Panc1 (cell line): ENCODE data around the gene ADAMTS15. TPM values are rescaled to one million over a fixed set of nuclear protein-coding genes. Genes with fewer than 3 reads are reported as not detected.

Experiments
- ATAC-seq: fragments of 200-7000 bp; cut with Tn5 transposase; 2 replicates; pipeline ENCODE4 v1.9.1; 2020; ENCODE audit warnings: mild to moderate bottlenecking, moderate library complexity
- BruUV-seq: library from RNA; stranded (reverse); fragments of 400-500 nt; replicated peaks from 2 replicates; lab custom pipeline; 2021; lab: Mats Ljungman, UMichigan
- CTCF ChIA-PET: fragments of 300-600 bp; sonication (Branson Sonifier 250); formaldehyde crosslinking; loops from one replicate; lab custom pipeline; 2022; ENCODE audit warnings: antibody characterized with exemption; lab: Charles Lee
- POLR2A ChIA-PET: fragments of 300-600 bp; sonication (Branson Sonifier 250); formaldehyde crosslinking; loops from one replicate; lab custom pipeline; 2022; ENCODE audit warnings: antibody characterized with exemption; lab: Charles Lee
- DNase-seq: peaks from one replicate; pipeline ENCODE4 v3.0.0-alpha.2; 2010; ENCODE audit warnings: low read depth, low spot score
- H3K27ac ChIP-seq: 2 replicates; pipeline ENCODE4 v1.5.1; 2011; ENCODE audit warnings: mild to moderate bottlenecking, low read length, inconsistent platforms
- H3K27me3 ChIP-seq: fragments of 200-500 bp; sonication (Bioruptor generic); 2 replicates; pipeline ENCODE4 v1.6.0; 2014; ENCODE audit warnings: low read length, inconsistent platforms; ENCODE audit not compliant: control insufficient read depth, insufficient read depth
- H3K36me3 ChIP-seq: fragments of 200-500 bp; sonication (Bioruptor generic); 2 replicates; pipeline ENCODE4 v1.5.1; 2014; ENCODE audit warnings: inconsistent platforms, mild to moderate bottlenecking, low read length, moderate library complexity; ENCODE audit not compliant: control insufficient read depth, insufficient read depth
- H3K4me1 ChIP-seq: 2 replicates; pipeline ENCODE4 v1.5.1; 2011; ENCODE audit warnings: inconsistent platforms, mild to moderate bottlenecking, low read length, moderate library complexity; ENCODE audit not compliant: control insufficient read depth, insufficient read depth
- H3K4me3 ChIP-seq, 2 experiments: 2 replicates each; pipeline ENCODE4 v1.5.1; 2011 to 2012; ENCODE audit warnings: low read depth in 2 of 2, low read length in 2 of 2, mild to moderate bottlenecking in 2 of 2, inconsistent platforms in 1 of 2, moderate library complexity in 1 of 2
- H3K9me3 ChIP-seq: fragments of 200-500 bp; sonication (Bioruptor generic); 2 replicates; pipeline ENCODE4 v1.5.1; 2014; ENCODE audit warnings: low read depth, mild to moderate bottlenecking, inconsistent platforms, low read length, moderate library complexity; ENCODE audit not compliant: control insufficient read depth, insufficient read depth
- POLR2AphosphoS5 ChIP-seq: IDR thresholded peaks from 2 replicates; pipeline ENCODE4 v1.6.1; 2012; ENCODE audit warnings: mild to moderate bottlenecking, low read depth, low read length, moderate library complexity
- SIN3A ChIP-seq: IDR thresholded peaks from 2 replicates; pipeline ENCODE4 v1.6.1; 2012; ENCODE audit warnings: low read depth, mild to moderate bottlenecking, low read length, moderate library complexity, borderline replicate concordance; ENCODE audit not compliant: insufficient read depth
- TCF7L2 ChIP-seq: IDR thresholded peaks from 2 replicates; pipeline ENCODE4 v1.6.1; 2011; ENCODE audit warnings: mild to moderate bottlenecking, low read depth, low read length, inconsistent platforms
- in situ Hi-C: cut with HindIII; loops from 2 replicates; pipeline ENCODE4 v1.10.0; 2016; ENCODE audit warnings: low sequenced_read_pairs, low pct_unique_long_range_greater_than_20kb
- intact Hi-C: fragments of 100-400 bp; cut with micrococcal nuclease; formaldehyde crosslinking; loops from one replicate; pipeline ENCODE4 v1.10.0; 2022; ENCODE audit not compliant: unreplicated experiment
- total RNA-seq: library from RNA; stranded (reverse); gene quantifications from one replicate; pipeline ENCODE4 v1.2.1, GENCODE V29; 2021; ENCODE audit not compliant: unreplicated experiment
- TF ChIP-seq, protein P1 (sequence below), 2 experiments: IDR thresholded peaks; 2 replicates each; pipeline ENCODE4 v1.6.1; 2011 to 2012; ENCODE audit warnings: low read depth in 2 of 2, control low read depth in 1 of 2, low read length in 1 of 2, mild to moderate bottlenecking in 1 of 2, moderate library complexity in 1 of 2; ENCODE audit not compliant: insufficient read depth in 1 of 2
- TF ChIP-seq, protein P2 (sequence below): fragments of 450-650 bp; IDR thresholded peaks from 2 replicates; pipeline ENCODE4 v1.5.1; 2017; ENCODE audit warnings: mild to moderate bottlenecking

The ADAMTS15 gene
- total RNA-seq, 1 experiment from 2014 or later = 39.9 TPM

DNA sequence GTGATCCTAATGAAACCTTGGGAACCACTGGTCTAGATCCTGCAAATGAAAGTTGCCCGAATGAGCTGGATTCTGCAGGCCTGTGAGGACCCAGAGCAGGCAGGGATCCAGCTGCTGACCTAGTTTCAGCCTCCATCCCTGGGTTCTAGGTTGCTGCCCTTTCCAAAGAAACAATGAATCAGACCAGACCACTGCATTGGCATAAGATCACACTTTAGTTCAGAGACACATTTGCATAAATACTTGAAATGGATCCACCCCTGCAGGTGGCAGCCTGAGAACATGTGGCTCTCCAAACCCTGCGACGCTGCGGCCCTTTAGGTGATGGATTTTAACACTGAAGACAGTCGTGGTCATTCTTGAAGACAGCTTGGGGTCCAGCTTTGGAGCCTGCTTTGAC, 43.7 kb upstream of the ADAMTS15 start:
- intact Hi-C loops = no loop called here
- H3K27ac ChIP-seq = no peak overlapping the region
- 0 out of 2 replicates have a peak, but pooled peaks cover 2% of the 10 kb centered on the region for H3K27me3 ChIP-seq
- TF ChIP-seq POLR2AphosphoS5 = no peak
- no peaks in the 10 kb centered on the region for H3K9me3 ChIP-seq
- no TSS peak for BruUV-seq
- H3K4me3 ChIP-seq = no peak overlapping the region
- in situ Hi-C loops = no loop called here
- peaks cover 8% of the 10 kb centered on the region; the same call in 1 of the 2 replicates for H3K4me1 ChIP-seq
- ATAC-seq (no peak), DNase-seq (no peak)
- no peaks in the 10 kb centered on the region for H3K36me3 ChIP-seq
- POLR2A ChIA-PET = no interaction called here
- CTCF ChIA-PET = interaction anchor here (0.6 kb wide), 1 partner anchor 22 kb away, joined by 5 read pairs; no protein-coding TSS in a partner anchor

DNA sequence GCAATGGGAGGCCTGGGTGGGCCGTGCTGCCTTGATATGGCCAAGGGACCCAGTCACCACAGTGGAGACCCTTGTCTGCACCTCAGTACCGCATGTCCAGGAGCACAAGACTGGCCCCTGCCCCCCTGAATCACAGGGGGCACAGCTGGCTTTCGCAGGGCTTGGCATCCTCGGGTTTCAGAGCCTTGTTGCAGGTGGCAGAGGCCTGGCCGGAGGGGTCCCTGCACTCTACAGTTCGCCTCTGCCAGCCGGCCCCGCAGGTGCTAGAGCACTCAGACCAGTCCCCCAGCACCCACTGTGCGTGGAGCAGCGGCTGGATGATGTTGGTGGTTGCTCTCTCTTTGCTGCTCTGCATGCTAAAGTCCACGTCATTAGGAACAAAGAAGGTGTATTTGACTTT, 43.0 kb upstream of the ADAMTS15 start:
- Histone ChIP-seq H3K9me3 (no peaks in the 10 kb centered on the region), H3K36me3 (no peaks in the 10 kb centered on the region), H3K27me3 (peaks cover 2% of the 10 kb centered on the region; the same call in 1 of the 2 replicates), H3K4me1 (peaks cover 8% of the 10 kb centered on the region; the same call in 1 of the 2 replicates), H3K27ac (no peak overlapping the region), H3K4me3 (no peak overlapping the region)
- DNase-seq (no peak), ATAC-seq (no peak)
- in situ Hi-C loops (no loop called here), intact Hi-C loops (no loop called here)
- ChIA-PET CTCF (no interaction called here), POLR2A (no interaction called here)
- BruUV-seq = no TSS peak
- no peak for TF ChIP-seq POLR2AphosphoS5
- TF ChIP-seq TCF7L2 = no peak
- TF ChIP-seq, protein P1, sequence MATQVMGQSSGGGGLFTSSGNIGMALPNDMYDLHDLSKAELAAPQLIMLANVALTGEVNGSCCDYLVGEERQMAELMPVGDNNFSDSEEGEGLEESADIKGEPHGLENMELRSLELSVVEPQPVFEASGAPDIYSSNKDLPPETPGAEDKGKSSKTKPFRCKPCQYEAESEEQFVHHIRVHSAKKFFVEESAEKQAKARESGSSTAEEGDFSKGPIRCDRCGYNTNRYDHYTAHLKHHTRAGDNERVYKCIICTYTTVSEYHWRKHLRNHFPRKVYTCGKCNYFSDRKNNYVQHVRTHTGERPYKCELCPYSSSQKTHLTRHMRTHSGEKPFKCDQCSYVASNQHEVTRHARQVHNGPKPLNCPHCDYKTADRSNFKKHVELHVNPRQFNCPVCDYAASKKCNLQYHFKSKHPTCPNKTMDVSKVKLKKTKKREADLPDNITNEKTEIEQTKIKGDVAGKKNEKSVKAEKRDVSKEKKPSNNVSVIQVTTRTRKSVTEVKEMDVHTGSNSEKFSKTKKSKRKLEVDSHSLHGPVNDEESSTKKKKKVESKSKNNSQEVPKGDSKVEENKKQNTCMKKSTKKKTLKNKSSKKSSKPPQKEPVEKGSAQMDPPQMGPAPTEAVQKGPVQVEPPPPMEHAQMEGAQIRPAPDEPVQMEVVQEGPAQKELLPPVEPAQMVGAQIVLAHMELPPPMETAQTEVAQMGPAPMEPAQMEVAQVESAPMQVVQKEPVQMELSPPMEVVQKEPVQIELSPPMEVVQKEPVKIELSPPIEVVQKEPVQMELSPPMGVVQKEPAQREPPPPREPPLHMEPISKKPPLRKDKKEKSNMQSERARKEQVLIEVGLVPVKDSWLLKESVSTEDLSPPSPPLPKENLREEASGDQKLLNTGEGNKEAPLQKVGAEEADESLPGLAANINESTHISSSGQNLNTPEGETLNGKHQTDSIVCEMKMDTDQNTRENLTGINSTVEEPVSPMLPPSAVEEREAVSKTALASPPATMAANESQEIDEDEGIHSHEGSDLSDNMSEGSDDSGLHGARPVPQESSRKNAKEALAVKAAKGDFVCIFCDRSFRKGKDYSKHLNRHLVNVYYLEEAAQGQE (IDR thresholded peaks at IDR 0.05; ENCODE audit: insufficient read depth in 1 of 2, low read depth in 2 of 2, low read length in 1 of 2) = no peak

DNA sequence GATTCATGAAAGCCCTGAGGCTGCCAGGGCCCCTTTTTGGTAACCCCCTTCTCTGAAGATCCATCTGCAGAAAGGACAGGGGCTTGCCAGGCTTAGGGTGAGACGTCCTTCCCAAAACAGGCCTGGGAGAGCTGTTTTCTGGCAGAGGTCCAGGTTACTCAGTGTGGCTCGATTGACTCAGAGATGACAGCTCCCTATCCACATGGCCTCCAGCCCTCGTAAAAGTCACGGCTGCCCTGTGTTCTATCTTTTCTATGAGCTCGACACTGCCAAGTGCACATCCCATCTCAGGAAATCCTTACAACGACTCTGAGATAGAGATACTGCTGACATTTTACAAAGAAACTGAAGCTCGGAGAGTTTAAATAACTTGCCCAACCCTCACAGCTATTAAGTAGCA, 40.5 kb upstream of the ADAMTS15 start:
- intact Hi-C loops (no loop called here), in situ Hi-C loops (no loop called here)
- Histone ChIP-seq H3K36me3 (no peaks in the 10 kb centered on the region), H3K9me3 (no peaks in the 10 kb centered on the region), H3K27ac (no peak overlapping the region), H3K27me3 (peaks cover 2% of the 10 kb centered on the region; the same call in 1 of the 2 replicates), H3K4me3 (no peak overlapping the region), H3K4me1 (peaks cover 8% of the 10 kb centered on the region; the same call in 1 of the 2 replicates)
- POLR2A ChIA-PET = no interaction called here
- ATAC-seq (peak; percentile 75), DNase-seq (peak; percentile 71)
- CTCF ChIA-PET = no interaction called here
- BruUV-seq = no TSS peak
- TF ChIP-seq TCF7L2 (no peak), POLR2AphosphoS5 (no peak), SIN3A (no peak)
- TF ChIP-seq, protein P2, sequence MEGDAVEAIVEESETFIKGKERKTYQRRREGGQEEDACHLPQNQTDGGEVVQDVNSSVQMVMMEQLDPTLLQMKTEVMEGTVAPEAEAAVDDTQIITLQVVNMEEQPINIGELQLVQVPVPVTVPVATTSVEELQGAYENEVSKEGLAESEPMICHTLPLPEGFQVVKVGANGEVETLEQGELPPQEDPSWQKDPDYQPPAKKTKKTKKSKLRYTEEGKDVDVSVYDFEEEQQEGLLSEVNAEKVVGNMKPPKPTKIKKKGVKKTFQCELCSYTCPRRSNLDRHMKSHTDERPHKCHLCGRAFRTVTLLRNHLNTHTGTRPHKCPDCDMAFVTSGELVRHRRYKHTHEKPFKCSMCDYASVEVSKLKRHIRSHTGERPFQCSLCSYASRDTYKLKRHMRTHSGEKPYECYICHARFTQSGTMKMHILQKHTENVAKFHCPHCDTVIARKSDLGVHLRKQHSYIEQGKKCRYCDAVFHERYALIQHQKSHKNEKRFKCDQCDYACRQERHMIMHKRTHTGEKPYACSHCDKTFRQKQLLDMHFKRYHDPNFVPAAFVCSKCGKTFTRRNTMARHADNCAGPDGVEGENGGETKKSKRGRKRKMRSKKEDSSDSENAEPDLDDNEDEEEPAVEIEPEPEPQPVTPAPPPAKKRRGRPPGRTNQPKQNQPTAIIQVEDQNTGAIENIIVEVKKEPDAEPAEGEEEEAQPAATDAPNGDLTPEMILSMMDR = no peak
- TF ChIP-seq, protein P1 (IDR thresholded peaks at IDR 0.05; ENCODE audit: insufficient read depth in 1 of 2, low read depth in 2 of 2, low read length in 1 of 2) = no peak
